Smooth muscle cell (in vitro differentiated cells): ENCODE data around the gene EVL. TPM values are rescaled to one million over a fixed set of nuclear protein-coding genes. Genes with fewer than 3 reads are reported as not detected.

Experiments
- DNase-seq: peaks from one replicate; lab custom pipeline; 2025; ENCODE audit not compliant: unreplicated experiment; lab: John Stamatoyannopoulos, UW
- H2AFZ ChIP-seq: fragments of 200-600 bp; sonication (generic); 2 replicates; pipeline ENCODE4 v1.6.0; 2016; ENCODE audit warnings: antibody characterized with exemption, low read depth, mild to moderate bottlenecking
- H3F3A ChIP-seq: fragments of 200-600 bp; sonication (generic); 2 replicates; pipeline ENCODE4 v1.6.0; 2017; ENCODE audit warnings: antibody characterized with exemption, low read depth
- H3K27ac ChIP-seq: fragments of 200-600 bp; sonication (generic); 2 replicates; pipeline ENCODE4 v1.5.1; 2016; ENCODE audit warnings: low read depth, mild to moderate bottlenecking
- H3K27me3 ChIP-seq: fragments of 200-600 bp; sonication (generic); 2 replicates; pipeline ENCODE4 v1.6.1; 2016; ENCODE audit warnings: low read depth, mild to moderate bottlenecking
- H3K36me3 ChIP-seq: fragments of 200-600 bp; sonication (generic); 2 replicates; pipeline ENCODE4 v1.5.1; 2016; ENCODE audit warnings: low read depth
- H3K4me1 ChIP-seq: fragments of 200-600 bp; sonication (generic); 2 replicates; pipeline ENCODE4 v1.5.1; 2016; ENCODE audit warnings: low read depth
- H3K4me2 ChIP-seq: fragments of 200-600 bp; sonication (generic); 2 replicates; pipeline ENCODE4 v1.6.0; 2016; ENCODE audit warnings: mild to moderate bottlenecking
- H3K4me3 ChIP-seq: fragments of 200-600 bp; sonication (generic); 2 replicates; pipeline ENCODE4 v1.5.1; 2016; ENCODE audit warnings: mild to moderate bottlenecking
- H3K79me2 ChIP-seq: fragments of 200-600 bp; sonication (generic); 2 replicates; pipeline ENCODE4 v1.6.0; 2016; ENCODE audit warnings: low read depth, mild to moderate bottlenecking
- H3K9ac ChIP-seq: fragments of 200-600 bp; sonication (generic); 2 replicates; pipeline ENCODE4 v1.6.0; 2016; ENCODE audit warnings: low read depth
- H3K9me3 ChIP-seq: fragments of 200-600 bp; sonication (generic); replicated peaks from 2 replicates; pipeline ENCODE4 v1.5.1; 2016; ENCODE audit warnings: low read depth
- H4K20me1 ChIP-seq: fragments of 200-600 bp; sonication (generic); 2 replicates; pipeline ENCODE4 v1.6.0; 2016; ENCODE audit warnings: low read depth
- CTCF ChIP-seq: fragments of 200-600 bp; sonication (generic); IDR thresholded peaks from 2 replicates; pipeline ENCODE4 v1.5.1; 2017; ENCODE audit warnings: borderline replicate concordance, mild to moderate bottlenecking, antibody characterized with exemption; ENCODE audit not compliant: insufficient read depth, poor library complexity, severe bottlenecking
- WGBS: methylation state at CpG from one replicate; pipeline ENCODE4 v1.1.7; 2016; ENCODE audit warnings: low lambda C conversion rate; 5-methylcytosine and 5-hydroxymethylcytosine counted together
- polyA plus RNA-seq: library from polyadenylated mRNA; unstranded; fragments of >200 nt; fragmentation: Nextera tagmentation; extraction: Ambion mirVana; gene quantifications from 2 replicates; pipeline ENCODE4 v1.2.1, GENCODE V29; 2016
- total RNA-seq: library from RNA; depleted of rRNA; stranded (reverse); fragments of >200 nt; gene quantifications from 2 replicates; pipeline ENCODE4 v1.2.3, GENCODE V29; 2014

The EVL gene
- total and polyA plus RNA-seq, 2 experiments from 2014 or later: 19.5 to 26.3 TPM

GRCh38 chr14:100074431-100075100 is 9.3 kb downstream of the EVL start:
- H3K27ac ChIP-seq: no peak overlapping the region
- no peaks in the 10 kb centered on the region for H3K27me3 ChIP-seq
- no peaks in the 10 kb centered on the region for H3K9me3 ChIP-seq
- peaks cover 89% of the 10 kb centered on the region for H4K20me1 ChIP-seq
- H3F3A ChIP-seq: peaks cover 6% of the 10 kb centered on the region
- no peak for TF ChIP-seq CTCF
- H3K4me3 ChIP-seq: no peak overlapping the region
- H3K79me2 ChIP-seq: peaks cover 21% of the 10 kb centered on the region
- WGBS: 97% methylated on average over 7 of the region's 7 CpGs
- H3K36me3 ChIP-seq: no peaks in the 10 kb centered on the region
- H3K4me2 ChIP-seq: no peak overlapping the region
- H2AFZ ChIP-seq: no peak overlapping the region
- DNase-seq: no peak
- no peak overlapping the region for H3K9ac ChIP-seq
- H3K4me1 ChIP-seq: peaks cover 5% of the 10 kb centered on the region

- Histone ChIP-seq H3K9me3 (no peaks in the 10 kb centered on the region), H3K79me2 (peaks cover 24% of the 10 kb centered on the region), H3K27me3 (no peaks in the 10 kb centered on the region), H3F3A (peaks cover 13% of the 10 kb centered on the region), H2AFZ (no peak overlapping the region), H3K9ac (no peak overlapping the region), H3K4me1 (peaks cover 8% of the 10 kb centered on the region), H3K36me3 (no peaks in the 10 kb centered on the region), H3K27ac (no peak overlapping the region), H4K20me1 (peaks cover 93% of the 10 kb centered on the region), H3K4me3 (no peak overlapping the region), H3K4me2 (no peak overlapping the region)
- no peak for DNase-seq
- 68% methylated on average over 4 of the region's 4 CpGs for WGBS
- TF ChIP-seq CTCF: no peak
Measured at GRCh38 chr14:100075681-100076080, 10.5 kb downstream of the EVL start.

GRCh38 chr14:100076133-100076532 is 10.9 kb downstream of the EVL start:
- peaks cover 92% of the 10 kb centered on the region for H4K20me1 ChIP-seq
- H3K27ac ChIP-seq: no peak overlapping the region
- no peak for DNase-seq

More at GRCh38 chr14:100076133-100076532, 10.9 kb downstream of the EVL start:
- Histone ChIP-seq H3K27me3 (no peaks in the 10 kb centered on the region), H3K9ac (no peak overlapping the region), H3K36me3 (no peaks in the 10 kb centered on the region), H3K4me3 (no peak overlapping the region), H3K79me2 (peaks cover 26% of the 10 kb centered on the region), H3K4me1 (peaks cover 8% of the 10 kb centered on the region), H2AFZ (no peak overlapping the region), H3K9me3 (no peaks in the 10 kb centered on the region), H3K4me2 (no peak overlapping the region), H3F3A (peaks cover 13% of the 10 kb centered on the region)
- 80% methylated on average over 5 of the region's 5 CpGs for WGBS
- TF ChIP-seq CTCF: peak; percentile 11
